HG02623 (cell line): ENCODE measurements around the gene RND1.
A peak's percentile ranks its signal among the peaks of the same experiment; 100 is the strongest.
"Not testable (repeated sequence)": the region's sequence is repeated elsewhere in the genome, so short reads cannot be mapped to it uniquely, and the experiment has no call there.

ENCODE experiments used
- ATAC-seq: cut with Tn5 transposase; IDR thresholded peaks from one replicate; pipeline ENCODE4 v1.9.1; 2021; ENCODE audit warnings: moderate library complexity; ENCODE audit not compliant: unreplicated experiment

The RND1 gene

DNA sequence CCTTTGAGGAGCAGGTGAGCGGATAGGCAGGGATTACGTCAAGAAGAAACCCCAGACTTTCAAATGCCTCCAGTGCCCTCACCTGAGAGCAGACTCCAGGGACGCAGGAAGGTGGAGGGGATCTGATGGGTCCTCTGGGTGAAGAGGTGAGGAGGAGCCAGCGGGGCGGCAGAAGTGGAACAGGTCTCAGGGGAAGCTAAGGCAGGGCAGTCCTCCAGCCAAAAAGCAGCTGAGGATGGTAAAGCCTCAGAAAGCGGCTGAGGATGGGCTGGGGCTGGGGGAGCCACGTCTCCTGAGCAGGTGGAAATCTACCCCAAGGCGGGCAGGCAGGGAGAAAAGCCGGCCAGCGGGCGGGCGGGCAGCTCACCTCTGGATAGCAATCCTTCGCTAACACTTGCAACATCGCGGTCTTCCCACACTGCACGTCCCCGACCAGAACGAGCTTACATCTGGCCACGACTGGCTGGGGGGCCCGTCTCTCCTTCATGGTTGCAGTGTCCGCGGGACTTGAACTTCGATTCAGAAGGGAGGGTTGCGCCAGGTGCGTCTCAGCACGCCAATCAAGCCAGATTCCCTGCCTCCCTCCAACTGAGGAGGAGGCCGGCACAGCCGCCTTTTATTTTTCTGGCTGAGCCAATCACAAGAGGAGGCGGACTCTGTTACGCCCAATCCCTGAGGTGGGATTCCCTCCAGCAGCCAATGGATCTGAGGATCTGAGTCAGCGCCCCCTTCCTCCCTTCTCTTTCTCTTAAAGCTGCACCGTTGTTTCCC, at the start of gene RND1:
Gene RND1, minus strand, starts transcription at position 590 of the 771 bp plus-strand sequence. Its CDS starts 103 bp downstream, at position 487.
- peak; percentile 88 for ATAC-seq

DNA sequence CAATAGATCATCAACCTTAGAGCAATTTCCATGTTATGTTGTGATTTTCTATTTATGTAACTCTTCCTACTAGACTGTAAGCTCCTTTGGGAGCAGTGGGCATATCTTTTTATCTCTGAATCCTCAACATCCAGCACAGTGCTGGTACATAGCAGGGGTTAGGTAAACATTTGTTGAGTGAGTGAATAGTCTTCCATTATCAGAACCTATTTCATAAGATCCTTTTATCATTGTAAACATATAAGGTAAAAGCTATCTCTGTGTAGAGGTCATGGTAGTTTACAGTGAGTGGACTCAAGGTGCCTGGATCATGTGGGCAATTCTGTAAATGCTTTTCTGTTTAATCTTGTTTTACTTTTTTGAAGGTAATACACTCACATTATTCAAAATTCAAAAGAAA, 44.5 kb upstream of the RND1 start:
- no peak for ATAC-seq

DNA sequence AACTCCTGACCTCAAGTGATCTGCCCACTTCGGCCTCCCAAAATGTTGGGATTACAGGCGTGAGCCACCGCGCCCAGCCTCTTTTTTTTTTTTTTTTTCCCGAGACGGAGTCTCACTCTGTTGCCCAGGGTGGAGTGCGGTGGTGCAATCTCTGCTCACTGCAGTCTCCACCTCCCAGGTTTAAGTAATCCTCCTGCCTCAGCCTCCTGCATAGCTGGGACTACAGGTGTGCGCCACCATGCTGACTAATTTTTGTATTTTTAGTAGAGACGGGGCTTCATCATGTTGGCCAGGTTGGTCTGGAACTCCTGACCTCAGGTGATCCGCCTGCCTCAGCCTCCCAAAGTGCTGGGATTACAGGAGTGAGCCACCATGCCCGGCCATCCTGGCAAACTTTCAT, 44.0 kb upstream of the RND1 start:
- ATAC-seq, result not testable (repeated sequence)

DNA sequence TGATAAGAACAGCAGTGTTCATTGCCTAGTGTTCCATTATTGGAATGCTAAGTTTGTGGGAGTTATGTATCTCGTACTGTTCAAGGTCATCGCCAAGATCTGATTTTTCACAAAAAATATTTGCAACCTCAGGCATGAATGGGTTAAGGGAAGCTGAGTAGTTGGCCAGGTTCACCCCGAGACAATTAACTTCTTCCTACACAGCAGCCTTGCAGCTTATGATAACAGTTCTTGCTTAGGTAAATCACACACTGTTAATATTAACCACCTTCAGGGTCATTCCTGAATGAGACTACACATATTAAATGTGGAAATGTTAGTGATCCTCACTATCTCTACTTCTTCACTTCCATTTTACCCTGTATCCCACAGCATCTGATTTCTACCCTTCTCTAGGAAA, 41.6 kb upstream of the RND1 start:
- no peak for ATAC-seq

DNA sequence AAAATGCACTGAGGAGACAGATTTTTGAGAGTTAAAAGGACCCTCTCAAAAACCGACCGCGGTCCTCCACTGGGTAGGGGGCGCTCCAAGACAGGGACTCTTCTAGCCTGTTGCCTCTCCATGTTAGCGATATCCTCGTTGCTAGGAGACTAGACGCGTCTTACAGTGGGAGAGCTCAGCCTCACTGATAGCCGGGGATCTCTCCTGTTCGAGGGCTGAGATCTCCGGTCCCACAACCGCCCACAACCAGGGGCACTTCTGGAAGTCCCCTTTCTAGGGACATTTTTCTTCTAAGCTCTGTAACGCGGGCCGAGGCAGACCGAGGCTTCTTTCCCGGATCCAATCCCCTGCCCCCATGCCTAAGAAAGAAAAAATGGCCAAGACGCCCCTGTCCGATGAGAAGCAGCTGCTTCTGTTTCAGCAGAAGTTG, 38.3 kb upstream of the RND1 start:
- no peak for ATAC-seq

DNA sequence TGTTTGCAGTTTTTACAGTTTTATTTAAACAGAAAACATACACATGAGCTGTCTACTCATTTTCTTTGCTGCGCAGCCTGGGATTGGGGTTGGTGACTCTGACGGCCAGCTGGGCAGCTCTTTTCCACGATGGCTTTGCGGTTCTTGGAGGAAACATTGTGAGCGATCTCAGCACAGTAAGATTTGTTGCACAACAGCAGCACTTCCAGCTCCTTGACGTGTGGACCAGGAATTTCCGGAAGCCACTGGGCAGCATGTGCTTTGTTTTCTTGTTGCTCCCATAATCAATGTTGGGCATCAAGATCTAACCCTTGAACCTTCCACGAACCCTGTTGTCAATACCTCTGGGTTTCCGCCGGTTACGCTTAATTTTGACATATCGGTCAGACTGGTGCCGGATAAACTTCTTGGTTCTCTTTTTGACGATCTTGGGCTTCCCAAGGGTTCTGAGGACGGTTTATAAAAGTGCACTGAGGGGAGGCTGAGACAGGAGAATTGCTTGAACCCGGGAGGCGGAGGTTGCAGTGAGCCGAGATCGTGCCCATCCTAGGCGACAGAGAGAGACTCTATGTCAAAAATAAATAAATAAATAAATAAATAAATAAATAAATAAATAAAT, 37.8 kb upstream of the RND1 start:
- no peak for ATAC-seq

DNA sequence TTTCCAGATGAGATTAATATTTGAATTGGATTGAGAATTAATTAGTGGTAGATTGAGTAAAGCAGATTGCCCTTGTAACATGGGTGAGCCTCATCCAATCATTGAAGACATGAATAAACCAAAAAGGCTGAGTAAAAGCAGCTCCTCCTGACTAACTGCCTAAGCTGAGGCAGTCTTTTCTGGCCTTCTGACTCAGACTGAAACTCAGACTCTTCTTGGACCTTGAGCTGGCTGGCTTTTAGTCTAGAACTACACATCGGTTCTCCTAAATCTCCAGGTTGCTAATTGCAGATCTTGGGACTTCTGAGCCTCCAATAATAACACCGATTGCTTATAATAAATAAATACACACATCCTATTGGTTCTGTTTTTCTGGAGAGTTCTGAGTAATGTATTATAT, 35.6 kb upstream of the RND1 start:
- ATAC-seq, result no peak

DNA sequence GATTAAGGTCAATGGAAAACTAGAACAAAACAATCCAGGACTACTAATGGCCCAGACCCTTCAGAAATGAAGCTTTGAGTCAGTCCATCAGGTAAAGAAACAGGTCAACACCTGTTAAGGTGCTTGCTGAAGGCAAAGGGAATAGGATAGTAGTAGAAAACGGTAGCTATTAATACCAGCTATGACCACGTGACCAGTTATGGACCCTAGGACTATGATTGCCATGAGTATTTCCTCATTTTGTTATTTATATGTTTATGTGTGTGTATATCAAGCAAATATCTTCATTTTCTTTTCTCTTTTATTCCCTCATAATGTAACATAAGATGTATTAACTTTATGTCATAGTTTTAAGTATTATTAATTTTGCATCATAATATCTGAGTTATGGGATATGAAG, 34.0 kb upstream of the RND1 start:
- ATAC-seq, result no peak

DNA sequence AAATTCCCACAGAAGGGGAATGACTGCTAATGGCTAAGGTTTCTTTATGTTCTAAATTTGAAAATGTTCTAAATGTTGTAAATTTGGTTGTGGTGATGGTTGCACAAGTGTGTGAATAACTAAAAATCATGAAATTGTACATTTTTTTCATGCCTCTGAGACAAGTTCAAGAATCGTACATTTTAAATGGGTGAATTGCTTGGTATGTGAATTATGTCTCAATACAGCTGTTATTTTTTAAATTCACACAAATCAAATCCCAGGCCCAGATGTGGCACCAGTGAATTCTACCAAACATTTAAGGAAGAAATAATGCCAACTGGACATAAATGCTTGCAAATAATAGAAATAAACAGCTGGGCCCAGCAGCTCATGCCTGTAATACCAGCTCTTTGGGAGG, 28.6 kb upstream of the RND1 start:
- ATAC-seq, result no peak

DNA sequence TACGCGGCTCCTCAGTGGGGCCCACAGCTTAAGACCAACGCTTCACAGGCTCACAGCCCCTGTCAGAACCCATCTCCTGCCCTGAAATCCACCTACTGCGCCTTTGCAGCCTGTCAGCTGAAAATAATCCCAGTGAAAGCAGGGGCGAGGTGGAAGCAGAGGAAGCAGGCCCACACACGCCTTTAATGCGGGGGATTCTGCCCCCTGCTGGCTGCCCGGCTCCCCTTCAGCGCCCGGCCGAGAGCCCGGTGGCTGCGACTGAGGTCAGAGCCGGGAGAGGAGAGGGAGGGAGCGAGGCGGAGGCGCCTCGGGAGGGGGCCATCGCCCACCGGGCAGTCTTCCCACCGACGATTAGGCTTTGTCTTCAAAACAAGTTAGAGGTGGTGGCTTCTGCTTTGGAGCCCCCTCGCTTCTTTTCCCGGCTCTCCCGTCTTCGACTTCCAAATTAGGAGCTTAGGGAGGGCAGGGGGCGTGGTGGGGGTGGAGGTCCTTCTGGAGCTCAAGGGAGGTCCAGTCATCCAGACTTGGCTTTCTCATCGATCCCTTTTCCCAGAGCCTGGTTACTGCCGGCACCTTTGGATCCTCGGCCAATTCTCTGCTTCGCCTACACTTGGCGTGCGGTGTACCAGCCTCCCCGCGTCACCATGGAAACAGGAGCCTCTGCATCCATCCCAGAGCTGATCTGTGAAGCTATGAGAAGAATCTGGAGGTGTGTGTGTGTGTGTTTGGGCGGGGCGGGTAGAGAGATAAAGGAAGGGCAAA, 25.2 kb upstream of the RND1 start:
- no peak for ATAC-seq

DNA sequence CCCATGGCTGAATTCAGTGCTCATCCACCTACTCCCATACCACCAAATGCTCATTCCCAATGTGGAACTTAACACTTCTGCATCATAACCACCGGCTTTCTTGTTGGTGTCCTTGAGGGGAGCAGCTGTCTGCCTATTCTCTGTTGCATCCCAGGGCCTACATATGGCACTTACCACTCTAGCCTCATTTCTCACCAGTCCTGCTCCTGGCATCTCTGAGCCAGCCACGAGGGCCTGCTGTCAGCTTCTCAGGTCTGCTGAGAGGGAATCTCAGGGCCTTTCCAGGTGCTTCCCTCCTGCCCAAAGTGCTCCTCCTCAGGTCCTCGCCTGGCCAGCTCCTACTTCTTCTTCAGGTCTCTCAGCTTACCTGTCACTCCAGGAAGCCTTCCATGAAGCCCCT, 24.0 kb upstream of the RND1 start:
- no peak for ATAC-seq

DNA sequence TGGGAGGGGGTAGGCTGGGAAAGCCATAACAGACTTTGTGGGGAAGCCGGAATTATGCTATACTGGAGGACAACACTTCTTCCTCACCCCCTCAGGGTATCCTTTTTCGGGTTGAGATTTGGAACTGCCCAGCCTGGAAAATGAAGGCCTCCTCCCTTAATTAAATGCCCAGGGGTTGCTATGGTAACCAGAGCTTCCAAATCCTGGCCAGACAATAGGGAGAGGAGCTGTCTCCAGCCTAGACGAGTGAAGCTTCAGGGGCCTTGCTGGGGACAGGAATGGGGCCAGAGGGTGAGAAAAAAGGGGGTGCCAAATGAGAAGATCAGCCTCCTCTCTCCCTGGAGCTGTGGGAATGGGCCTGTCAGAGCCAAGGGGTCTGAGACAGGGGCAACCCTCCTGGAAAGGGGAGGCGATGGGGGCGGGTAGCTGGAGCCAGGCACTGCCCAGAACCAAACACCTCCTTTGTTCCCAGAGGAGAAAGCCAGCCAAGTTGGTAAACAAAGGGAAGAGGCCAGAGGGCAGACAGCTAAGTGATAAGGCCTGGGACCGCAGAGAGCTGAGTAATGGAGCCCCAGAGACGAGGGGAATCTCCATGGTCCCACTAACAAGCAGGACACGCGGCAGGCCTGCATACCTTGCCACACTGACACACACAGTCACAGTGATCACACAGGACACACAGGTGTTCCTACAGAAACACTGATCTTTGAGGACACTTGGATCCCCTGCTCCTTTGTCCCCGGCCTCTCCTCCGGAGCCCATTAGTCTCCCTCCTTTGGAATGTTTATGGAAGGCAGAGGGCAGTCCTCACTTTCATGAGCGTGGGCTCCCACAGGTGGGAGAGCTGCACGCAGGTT, 17.9 kb upstream of the RND1 start:
- ATAC-seq, result no peak

DNA sequence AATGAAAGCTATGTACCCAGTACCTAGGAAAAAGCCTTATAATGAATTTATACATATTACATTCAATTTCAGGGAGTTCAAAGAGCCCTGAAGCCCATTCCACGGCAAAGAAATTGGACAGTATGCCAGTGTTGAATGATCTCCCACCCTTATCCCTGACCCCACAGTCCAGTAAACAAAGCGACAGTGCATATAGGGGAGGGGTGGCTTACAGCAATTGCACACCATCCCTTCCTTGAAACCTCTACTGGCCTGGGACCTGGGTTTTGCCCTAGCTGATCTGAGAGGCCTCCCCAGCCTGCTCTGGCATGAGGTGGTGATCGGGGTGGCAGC, 17.3 kb upstream of the RND1 start:
- ATAC-seq, result no peak

DNA sequence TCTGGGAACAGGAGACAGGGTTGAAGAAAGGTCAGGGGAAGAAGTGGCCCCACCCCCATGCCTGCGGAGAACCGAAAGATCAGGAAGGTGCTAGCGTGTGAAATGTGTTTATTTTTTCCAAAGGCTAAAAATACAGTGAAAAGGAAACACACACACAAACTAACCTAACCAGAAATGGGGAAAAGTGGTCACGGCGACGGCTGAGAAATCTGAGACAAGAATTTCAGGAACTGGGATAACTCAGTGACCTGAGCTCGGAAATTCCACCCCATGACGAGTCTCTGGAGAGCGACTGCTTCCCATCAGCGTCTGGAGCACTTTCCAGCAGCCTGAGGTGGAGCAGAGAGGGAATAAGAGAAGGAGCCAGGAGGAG, 16.6 kb upstream of the RND1 start:
- no peak for ATAC-seq

DNA sequence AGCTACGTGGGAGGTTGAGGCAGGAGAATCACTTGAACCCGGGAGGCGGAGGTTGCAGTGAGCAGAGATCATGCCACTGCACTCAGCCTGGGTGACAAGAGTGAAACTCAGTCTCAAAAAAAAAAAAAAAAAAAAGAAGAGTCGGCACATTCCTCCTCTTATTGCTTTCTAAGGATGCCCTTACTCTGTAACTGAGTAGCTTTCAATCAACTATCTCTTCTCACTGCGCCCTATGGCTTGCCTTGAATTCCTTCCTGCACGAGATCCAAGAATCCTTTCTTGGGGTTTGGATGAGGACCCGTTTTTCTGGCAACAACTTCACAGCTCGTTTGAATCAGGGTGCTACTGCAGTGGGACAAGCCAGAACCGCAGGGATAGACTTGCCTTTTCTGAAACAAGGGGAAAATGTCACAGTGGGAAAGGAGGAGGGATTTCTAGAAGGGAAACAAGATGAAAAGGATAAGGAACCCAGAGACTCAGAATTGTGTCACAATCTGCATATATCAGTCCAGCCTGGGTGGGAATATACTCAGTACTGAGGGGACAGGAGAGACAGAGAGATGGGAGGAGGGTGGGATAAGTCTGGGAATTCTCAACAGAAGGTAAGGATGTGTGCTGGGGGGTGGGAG, 16.1 kb upstream of the RND1 start:
- no peak for ATAC-seq

DNA sequence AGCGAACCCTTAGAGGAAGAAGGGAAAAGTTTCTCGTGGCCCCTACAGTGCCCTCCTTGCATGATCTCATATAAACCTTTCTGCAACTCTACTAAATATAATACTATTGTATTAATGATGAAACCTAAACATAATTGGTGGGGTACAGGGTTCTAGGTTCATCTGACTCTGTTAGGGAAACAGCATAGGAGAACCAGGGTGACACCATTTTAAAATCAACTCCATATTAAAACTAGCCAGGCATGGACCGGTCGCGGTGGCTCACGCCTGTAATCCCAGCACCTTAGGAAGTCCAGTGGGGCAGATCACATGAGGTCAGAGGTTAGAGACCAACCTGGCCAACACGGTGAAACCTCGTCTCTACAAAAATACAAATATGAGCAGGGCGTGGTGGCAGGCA, 15.0 kb upstream of the RND1 start:
- no peak for ATAC-seq

DNA sequence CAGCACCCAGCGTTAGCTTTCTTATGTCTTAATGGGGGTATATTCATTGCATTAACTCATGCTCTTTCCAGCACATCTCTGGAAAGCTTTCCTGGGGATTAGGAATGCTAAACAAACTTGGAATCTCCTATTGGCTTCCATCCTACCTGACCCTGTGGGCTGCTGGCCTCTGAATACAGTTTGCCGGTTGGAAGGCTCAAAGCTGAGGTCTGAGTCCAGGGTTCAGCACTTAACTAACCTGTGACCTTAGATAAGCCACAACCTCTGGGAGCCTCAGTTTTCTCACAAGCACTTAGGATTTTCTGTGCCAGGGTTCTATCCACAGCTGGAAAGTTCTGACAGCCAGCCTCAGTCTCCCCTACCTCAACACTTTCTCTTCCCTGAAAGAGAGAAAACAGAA, 12.9 kb upstream of the RND1 start:
- no peak for ATAC-seq

DNA sequence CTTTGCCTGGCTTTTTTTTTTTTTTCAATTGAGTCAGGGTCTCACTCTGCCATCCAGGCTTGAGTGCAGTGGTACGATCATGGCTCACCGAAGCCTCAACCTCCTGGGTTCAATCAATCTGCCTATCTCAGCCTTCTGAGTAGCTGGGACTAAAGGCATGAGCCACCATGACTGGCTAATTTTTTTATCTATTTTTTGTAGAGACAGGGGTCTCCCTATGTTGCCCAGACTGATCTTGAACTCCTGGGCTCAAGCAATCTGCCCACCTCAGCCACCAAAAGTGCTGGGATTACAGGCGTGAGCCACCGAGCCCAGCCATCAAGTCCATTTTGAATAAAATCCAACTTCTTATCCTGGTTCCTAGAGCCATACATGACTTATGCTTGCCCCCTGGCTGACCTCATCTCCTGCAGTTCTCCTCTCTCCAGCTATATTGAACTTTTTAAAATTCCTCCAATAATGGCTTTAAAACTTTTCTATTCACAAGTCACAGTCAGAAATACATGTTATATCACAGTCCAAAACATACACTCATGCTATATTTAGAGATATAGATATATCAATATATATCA, 10.4 kb upstream of the RND1 start:
- no peak for ATAC-seq

DNA sequence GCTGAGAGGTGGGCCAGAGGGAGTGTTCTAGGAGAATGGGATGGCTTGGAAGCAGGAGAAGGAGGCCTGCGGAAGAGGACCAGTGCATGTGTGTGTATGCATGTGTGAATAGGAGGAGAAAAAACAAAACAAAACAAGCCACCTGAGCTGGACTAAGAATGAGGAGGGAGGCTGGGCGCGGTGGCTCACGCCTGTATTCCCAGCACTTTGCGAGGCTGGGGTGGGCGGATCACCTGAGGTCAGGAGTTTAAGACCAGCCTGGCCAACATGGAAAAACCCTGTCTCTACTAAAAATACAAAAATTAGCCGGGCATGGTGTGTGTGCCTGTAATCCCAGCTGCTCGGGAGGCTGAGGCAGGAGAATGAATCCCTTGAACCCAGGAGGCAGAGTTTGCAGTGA, 7.9 kb upstream of the RND1 start:
- ATAC-seq, result not testable (repeated sequence)

DNA sequence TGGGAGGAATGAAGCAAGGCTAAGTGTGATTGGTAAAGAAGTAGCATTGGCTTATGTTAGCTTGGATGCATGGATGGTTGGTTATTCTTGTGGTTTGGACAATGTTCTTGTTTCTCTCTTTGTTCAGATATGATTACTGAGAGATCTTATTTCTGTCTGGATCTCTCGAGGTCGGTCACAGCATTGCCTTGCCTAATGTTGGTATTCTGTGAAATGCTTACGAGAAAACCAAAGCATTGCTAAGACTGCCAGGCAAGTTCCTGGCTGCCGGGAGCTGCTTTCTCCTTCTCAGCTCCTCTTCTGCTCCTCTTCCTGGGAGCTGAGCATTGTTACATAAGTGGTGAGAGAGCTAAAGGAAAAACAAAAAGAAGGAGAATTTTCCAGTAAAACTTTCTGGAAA, 7.4 kb upstream of the RND1 start:
- ATAC-seq, result no peak
